Body of pancreas (tissue), 4 donors: ENCODE data around the gene DND1.

Source experiments
- CTCF ChIP-seq, 7 experiments: fragments of 450-650 bp in 4 of 7; fragments of 200-600 bp in 3 of 7; sonication (generic) in 3 of 7; IDR thresholded peaks; one replicate each; pipeline ENCODE4 v1.5.1; 2016 to 2019; ENCODE audit warnings: antibody characterized with exemption in 7 of 7
- POLR2A ChIP-seq, 3 donors: fragments of 450-650 bp; IDR thresholded peaks; one replicate each; pipeline ENCODE4 v1.6.1; 2016; ENCODE audit warnings: antibody characterized with exemption in 3 of 3, mild to moderate bottlenecking in 2 of 3

GRCh38 chr5:140631831-140632365 lies 41.5 kb downstream of the DND1 start:
- TF ChIP-seq CTCF (IDR thresholded peaks at IDR 0.05) (no peak), POLR2A (IDR thresholded peaks at IDR 0.05) (peak in 1 of 3 donors; percentile 4)
